Prostate gland (tissue), 2 donors: ENCODE measurements around the gene PDCD4.

ENCODE experiments used
- POLR2A ChIP-seq: fragments of 450-650 bp; IDR thresholded peaks from one replicate; pipeline ENCODE4 v1.6.1; 2016; ENCODE audit warnings: antibody characterized with exemption, mild to moderate bottlenecking
- POLR2AphosphoS5 ChIP-seq: sonication (generic); formaldehyde crosslinking; IDR thresholded peaks from one replicate; pipeline ENCODE4 v1.6.1; 2017; ENCODE audit warnings: antibody characterized with exemption
- TF ChIP-seq, protein P1 (sequence below), 4 experiments: fragments of 200-600 bp in 2 of 4; fragments of 450-650 bp in 2 of 4; sonication (generic) in 2 of 4; IDR thresholded peaks; 1 replicate in 3 of 4; 2 replicates in 1 of 4; pipeline ENCODE4 v1.5.1; 2016 to 2019; ENCODE audit warnings: antibody characterized with exemption in 4 of 4, mild to moderate bottlenecking in 2 of 4, moderate library complexity in 2 of 4

DNA sequence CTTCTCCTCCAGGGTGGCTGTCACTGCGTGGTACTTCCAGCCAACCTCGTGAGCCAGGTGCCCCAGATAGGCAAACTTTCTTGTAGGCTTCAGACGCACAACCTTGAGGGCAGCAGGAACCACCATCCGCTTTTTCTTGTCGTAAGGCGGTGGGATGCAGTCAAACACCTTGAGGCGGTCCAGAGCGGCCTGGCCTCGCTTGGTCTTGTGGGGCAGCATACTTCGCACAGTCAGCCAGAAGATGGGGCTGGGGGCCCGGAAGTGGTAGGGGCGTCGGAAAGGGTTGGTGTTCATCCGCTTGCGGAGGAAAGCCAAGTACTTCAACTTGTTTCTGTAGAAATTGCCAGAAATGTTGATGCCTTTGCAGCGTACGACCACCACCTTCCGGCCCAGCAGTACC, 65.0 kb downstream of the PDCD4 start:
- TF ChIP-seq, protein P1, sequence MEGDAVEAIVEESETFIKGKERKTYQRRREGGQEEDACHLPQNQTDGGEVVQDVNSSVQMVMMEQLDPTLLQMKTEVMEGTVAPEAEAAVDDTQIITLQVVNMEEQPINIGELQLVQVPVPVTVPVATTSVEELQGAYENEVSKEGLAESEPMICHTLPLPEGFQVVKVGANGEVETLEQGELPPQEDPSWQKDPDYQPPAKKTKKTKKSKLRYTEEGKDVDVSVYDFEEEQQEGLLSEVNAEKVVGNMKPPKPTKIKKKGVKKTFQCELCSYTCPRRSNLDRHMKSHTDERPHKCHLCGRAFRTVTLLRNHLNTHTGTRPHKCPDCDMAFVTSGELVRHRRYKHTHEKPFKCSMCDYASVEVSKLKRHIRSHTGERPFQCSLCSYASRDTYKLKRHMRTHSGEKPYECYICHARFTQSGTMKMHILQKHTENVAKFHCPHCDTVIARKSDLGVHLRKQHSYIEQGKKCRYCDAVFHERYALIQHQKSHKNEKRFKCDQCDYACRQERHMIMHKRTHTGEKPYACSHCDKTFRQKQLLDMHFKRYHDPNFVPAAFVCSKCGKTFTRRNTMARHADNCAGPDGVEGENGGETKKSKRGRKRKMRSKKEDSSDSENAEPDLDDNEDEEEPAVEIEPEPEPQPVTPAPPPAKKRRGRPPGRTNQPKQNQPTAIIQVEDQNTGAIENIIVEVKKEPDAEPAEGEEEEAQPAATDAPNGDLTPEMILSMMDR (IDR thresholded peaks at IDR 0.05), result no peak
- TF ChIP-seq POLR2A (no peak), POLR2AphosphoS5 (no peak)
